ENCODE data around the gene XAB2.

The XAB2 gene

GRCh38 chr19:7629347-7630054 lies at the start of gene XAB2, which contains the start of gene PET100:
Gene XAB2, minus strand, starts transcription at chr19:7629545. Its CDS starts 18 bp downstream, at chr19:7629527.
Gene PET100, plus strand, starts transcription at chr19:7629793. Its CDS starts 41 bp downstream, at chr19:7629834.
- DNase-seq: peak; percentile 91 to 92

DNA sequence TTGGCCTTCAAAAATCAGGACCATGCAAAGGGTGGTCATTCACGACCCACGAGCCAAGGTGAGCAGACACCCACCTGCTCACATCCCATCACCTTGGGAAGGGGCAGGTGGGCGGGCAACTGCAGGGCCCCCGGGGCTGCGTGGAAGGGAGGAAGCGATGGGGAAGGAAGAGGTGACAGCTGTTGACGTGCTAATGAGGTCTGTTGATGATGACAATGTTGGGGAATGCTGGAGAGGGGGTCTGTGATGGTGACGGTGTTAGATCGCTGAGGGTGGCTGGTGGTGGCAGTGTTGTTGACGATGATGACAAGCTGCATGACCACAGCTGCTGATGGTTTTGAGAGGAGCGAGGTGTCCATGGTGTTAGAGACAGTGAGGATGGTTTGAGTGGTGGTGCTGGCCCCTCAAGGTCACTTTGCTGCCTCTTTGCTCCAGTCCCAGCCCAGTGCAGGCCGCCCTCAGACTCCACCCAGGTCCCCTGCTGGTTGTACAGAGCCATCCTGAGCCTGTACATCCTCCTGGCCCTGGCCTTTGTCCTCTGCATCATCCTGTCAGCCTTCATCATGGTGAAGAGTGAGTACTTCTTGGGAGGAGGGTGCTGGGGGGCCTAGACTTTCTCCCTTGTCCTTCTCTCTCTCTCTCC lies 48.4 kb upstream of the XAB2 start:
- DNase-seq: no peak

- no peak for DNase-seq
These were observed 47.5 kb upstream of the XAB2 start, which contains the start of gene MCEMP1 for GRCh38 chr19:7676854-7677253. Gene MCEMP1, plus strand, starts transcription at chr19:7677090. Its CDS starts 31 bp downstream, at chr19:7677121.

GRCh38 chr19:7676376-7676775 lies 47.0 kb upstream of the XAB2 start:
- DNase-seq: no peak

DNA sequence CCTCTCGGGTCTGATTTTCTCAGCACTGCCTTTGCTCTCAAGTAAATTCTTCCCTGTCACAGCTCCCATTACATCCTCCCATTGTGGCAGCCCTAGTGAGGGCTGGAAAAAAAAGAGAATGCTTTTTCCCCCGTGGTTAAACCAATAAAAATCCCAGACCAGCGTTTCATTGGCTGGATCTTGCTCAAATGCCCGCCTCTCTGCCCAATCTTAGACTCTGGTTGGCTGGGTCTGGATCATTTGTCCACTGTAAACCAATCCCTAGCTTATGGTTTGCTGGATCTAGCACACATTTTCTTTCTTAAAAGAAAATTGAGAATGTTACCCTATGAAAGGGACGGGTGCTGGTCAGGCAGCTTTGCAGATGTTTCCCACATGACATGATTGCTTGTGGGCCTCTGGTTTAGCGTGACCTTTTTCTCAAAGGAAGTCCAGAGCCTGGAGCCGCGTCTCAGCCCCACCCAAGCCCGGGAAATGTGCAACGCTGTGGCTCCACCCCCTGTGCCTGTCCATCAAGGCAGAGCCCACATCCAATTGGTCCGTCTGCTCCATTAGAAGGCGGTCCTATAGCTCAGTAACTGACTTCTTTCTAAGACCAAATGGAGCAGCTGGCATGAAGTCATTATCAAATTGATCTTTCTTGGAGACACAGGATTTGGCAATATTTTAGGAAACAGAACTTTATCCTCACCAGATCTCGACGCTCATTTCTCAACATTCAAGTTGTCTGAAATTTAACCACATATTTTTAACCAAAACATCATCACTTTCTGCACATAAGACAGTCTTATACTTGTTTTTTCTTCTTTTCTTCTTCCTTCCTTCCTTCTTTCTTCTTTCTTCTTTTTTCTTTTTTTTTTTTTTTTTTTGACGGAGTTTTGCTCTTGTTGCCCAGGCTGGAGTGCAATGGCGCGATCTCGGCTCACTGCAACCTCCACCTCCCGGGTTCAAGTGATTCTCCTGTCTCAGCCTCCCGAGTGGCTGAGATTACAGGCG lies 45.0 kb upstream of the XAB2 start:
- DNase-seq: no peak

DNA sequence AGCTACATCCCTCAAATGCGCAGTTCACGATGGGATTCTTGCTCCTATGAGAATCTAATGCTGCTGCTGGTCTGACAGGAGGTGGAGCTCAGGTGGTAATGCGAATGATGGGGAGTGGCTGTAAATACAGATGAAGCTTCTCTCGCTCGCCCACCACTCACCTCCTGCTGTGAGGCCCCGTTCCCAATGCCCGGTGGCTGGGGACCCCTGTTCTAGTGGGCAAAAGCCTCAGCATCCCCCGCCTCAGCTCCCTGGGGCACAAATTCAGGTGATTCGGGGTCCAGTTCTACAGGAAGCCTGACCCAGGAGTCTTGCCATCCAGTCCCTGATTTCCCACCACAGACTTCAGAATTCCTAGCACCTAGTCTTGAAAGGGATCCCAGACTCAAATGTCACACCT lies 43.2 kb upstream of the XAB2 start:
- no peak for DNase-seq

DNA sequence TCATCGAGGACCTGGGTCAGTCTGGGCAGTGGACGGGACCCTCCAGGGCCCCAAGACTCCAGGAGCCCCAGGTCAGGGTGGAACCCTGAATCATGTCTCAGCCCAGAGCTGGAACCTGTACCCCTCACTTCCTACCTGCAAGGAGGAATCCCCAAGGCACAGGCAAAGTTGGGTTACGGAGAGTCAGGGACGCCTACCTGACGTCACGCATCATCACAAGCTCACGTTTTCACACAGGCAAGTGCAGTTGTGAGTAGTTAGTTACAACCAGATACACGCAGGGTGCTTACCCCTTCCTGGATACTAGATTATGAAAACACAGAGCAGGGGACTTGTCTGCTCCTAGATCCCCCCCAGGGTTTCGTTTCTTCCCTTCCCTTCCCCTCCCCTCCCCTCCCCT lies 41.4 kb upstream of the XAB2 start:
- DNase-seq: no peak

- peak in 1 of 2 experiments; percentile 10 for DNase-seq
These were observed 40.9 kb upstream of the XAB2 start for GRCh38 chr19:7670150-7670783.

DNA sequence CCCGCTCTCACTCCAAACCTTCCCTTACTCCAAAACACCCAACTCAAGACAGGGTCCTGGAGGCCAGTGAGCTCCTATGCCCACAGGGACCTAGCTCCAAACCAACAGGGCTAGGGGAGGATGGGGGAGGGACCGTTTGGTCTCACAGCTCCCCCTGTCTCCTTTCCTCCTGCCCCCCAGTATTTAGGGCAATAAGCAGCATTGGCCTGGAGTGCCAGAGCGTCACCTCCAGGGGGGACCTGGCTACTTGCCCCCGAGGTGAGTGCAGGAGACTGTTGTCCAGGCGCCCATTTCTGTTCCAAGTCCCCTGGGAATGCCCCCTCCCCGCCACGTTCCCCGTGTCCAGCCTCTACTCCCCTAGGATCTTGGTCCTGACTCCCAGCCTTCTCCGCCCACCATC lies 40.3 kb upstream of the XAB2 start:
- no peak for DNase-seq

- DNase-seq: no peak
These were observed 39.5 kb upstream of the XAB2 start, which contains the start of gene RETN for GRCh38 chr19:7668842-7669241. Gene RETN, plus strand, starts transcription at chr19:7669049. Its CDS starts 278 bp downstream, at chr19:7669327.

DNA sequence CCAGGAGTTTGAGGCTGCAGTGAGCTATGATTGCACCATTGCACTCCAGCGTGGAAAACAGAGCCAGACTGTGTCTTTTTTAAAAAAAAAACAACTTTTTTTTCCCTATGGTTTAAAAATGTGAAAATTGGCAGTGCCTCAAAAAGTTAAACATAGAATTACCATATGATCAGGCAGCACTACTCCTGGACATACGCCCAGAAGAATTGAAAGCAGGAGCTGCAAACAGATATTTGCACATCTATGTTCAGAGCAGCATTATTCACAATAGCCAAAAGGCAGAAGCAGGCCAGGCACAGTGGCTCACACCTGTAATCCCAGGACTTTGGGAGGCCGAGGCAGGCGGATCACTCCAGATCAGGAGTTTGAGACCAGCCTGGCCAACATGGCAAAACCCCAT lies 35.7 kb upstream of the XAB2 start:
- DNase-seq: no peak

DNA sequence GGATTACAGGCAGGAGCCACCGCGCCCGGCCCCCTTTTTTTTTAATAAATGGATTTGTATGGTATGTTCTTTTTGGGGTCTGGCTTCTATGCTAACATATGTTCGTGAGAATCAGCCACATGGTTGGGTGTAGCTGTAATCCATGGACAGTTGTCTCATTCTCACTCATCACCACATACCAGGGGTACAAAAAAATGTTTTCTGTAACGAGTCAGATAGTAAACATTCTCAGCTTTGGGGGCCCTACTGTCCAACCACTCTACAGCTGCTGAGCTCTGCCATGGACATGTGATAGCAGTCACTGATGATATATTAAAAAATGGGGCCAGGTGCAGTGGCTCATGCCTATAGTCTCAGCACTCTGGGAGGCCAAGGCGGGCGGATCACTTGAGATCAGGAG lies 34.4 kb upstream of the XAB2 start:
- no peak for DNase-seq

DNA sequence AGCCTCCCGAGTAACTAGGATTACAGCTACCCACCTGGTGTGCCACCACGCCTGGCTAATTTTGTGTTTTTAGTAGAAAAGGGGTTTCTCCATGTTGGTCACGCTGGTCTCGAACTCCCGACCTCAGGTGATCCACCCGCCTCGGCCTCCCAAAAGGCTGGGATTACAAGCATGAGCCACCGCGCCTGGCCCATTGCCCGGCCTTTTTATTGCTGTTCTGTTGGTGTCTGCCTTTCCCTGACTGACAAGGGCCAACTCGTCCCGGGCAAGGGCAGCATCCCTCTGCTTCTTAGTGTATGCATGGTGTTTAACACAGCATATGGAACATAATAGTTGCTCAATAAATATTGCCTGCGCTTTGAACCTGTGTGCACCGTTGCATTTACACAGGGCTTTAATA lies 33.3 kb upstream of the XAB2 start:
- DNase-seq: no peak

GRCh38 chr19:7661744-7662538 lies 32.6 kb upstream of the XAB2 start:
- no peak for DNase-seq

DNA sequence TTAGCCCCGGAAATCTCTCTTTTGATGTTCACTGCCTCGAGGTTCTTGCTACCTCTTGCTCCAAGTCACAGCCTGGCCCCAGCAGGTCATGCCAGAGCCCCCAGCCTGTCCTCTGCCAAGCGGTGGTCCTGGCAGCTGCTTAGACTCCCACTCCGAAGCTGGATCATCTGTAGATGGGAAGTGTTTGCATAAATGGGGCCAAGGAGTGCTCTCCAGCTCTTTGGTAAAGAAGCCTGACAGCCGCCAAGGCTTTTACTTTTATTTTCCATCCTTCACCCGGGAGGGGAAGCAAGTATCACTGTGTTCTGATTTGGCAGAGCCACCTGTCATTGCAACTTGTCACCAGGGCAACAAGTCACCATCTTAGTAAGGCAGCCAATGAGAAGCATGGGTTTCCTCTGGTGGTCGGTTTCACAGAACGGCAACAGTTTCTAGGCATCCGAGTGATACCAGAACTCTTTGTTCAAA lies 28.9 kb upstream of the XAB2 start:
- DNase-seq: peak in 1 of 2 experiments; percentile 29

- no peak for DNase-seq
These were observed 27.9 kb upstream of the XAB2 start for GRCh38 chr19:7657131-7657751.

- DNase-seq: no peak
These were observed 26.2 kb upstream of the XAB2 start for GRCh38 chr19:7655581-7655980.

DNA sequence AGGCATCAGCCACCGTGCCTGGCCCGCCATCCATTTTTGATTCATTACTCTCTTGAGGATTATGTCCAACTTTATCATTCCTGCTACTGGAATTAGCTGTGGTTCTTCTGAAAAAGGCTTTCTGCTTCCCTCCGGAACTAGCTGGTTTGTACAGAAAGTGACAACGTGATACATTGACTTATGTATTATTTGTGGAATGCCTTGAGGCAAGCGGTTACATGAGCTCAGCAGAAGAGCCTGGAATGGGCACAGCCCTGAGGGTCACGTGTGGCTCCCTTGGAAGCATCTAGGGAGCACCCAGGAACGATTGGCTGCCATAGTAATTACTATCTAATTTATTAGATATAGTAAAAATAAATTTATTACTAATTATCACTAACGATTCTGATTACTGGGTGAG lies 25.1 kb upstream of the XAB2 start:
- no peak for DNase-seq

GRCh38 chr19:7652061-7652641 lies 22.8 kb upstream of the XAB2 start:
- DNase-seq: peak; percentile 81 to 84

- DNase-seq: no peak
These were observed 20.8 kb upstream of the XAB2 start for GRCh38 chr19:7650148-7650547.
